Stimulated activated CD4-positive, alpha-beta T cell treated with anti-CD3 and anti-CD28 coated beads, Interleukin-1b, Interleukin-23, amount 100 ng/mL, for 4 hours (primary cell): Measurements from ENCODE around the gene SLFN12.
A peak's percentile ranks its signal among the peaks of the same experiment; 100 is the strongest.
"Not testable (repeated sequence)": the region's sequence is repeated elsewhere in the genome, so short reads cannot be mapped to it uniquely, and the experiment has no call there.

Experiments
- DNase-seq, 2 donors: peaks; one replicate each; pipeline ENCODE4 v3.0.0-alpha.2; 2020; ENCODE audit warnings: low read depth in 2 of 2

The SLFN12 gene

DNA sequence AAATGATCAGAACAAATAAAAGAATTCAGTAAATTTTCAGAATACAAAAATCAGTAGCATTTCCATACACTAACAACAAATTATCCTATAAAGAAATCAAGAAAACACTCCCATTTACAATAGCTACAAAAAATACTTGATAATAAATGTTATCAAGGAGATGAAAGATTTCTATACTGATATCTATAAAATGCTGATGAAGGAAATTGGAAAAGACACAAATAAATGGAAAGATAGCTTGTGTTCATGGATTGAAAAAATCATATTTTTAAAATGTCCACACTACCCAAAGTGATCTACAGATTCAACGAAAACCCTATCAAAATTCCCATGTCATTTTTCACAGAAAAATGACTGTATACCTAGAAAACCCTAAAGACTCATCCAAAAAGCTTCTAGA is 18.1 kb downstream of the SLFN12 start:
- DNase-seq = no peak

DNA sequence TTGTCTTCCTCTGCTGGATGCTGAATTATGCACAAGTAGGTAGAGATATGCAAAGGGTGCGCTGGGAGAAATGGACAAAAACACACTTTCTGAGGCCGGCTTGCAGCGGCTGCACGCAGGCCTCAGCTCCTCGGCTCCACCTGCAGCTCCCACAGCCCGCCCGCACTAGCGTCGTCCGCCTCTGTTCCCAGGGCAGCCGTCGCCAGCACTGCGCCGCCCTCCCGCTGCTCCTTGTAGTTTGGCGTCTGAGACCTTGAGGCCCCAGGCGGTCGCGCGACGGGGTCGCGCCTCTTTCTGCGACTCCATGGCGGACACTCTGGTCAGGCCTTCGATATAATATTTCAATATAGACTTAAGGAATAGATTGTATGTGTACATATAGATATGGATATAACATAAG is 24.8 kb downstream of the SLFN12 start:
- no peak for DNase-seq

DNA sequence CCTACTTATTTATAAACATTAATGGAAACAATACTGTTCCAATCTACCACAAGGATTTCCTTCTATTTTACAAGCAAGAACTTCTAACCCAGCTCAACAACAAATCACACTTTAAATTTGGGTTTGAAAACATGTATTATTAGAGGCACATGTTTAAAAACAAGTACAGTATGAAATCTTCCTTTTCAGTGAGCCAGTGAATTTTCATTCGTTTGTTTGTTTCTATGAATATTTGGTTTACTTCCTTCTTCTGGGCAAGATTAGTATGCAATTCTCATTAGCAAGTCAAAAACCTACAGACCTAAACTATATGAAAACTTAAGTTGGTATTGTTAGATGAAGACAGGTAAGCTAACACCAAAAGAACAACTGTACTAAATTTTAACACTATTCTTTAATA is 25.7 kb downstream of the SLFN12 start:
- no peak for DNase-seq

DNA sequence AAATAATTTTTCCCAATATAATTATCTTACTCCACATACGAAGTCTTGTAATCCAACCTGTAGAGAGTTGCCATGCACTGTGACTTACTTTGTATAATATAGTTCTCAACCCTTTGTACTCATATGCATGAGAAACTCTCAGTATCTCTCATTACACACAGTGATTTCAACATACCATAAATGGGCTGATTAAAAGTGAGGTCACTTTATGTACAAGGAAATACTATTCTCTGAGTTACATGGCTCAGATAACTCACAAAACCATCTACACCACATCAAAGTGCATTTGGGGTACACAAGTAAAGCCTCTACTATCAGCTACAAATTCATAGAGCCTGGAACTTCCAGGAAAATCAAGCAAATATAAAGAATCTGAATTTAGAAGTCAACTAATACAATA is 27.9 kb downstream of the SLFN12 start:
- DNase-seq = no peak

DNA sequence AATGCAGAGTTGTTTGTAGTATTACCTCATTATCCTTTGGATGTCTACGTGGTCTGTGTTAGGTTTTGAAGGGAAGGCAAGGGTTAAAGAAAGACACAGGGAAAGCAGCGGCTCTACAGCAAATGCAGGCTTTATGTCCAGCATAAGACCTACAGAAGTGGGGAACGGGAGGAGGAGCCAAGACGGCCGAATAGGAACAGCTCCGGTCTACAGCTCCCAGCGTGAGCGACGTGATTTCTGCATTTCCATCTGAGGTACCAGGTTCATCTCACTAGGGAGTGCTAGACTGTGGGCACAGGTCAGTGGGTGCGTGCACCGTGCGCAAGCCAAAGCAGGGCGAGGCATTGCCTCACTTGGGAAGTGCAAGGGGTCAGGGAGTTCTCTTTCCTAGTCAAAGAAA is 38.5 kb downstream of the SLFN12 start:
- DNase-seq = not testable (repeated sequence)

DNA sequence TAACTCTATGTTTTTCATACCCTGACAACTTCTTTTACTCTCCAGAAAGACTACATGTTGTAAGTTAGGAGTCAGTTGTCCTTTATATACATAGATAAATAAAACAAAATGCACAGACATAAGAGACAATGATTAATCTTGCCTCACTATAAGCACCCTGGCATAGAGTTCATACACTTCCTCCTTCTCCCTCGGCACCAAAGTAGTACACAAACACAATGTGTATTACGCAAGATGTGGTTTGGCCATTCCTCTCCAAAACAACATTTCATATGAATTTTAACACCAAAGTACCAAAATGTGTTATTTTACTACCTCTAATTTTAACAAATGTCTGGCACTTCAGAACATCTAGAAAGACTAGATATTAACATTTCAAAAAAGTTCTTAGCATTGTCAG is 41.6 kb downstream of the SLFN12 start:
- DNase-seq = no peak

DNA sequence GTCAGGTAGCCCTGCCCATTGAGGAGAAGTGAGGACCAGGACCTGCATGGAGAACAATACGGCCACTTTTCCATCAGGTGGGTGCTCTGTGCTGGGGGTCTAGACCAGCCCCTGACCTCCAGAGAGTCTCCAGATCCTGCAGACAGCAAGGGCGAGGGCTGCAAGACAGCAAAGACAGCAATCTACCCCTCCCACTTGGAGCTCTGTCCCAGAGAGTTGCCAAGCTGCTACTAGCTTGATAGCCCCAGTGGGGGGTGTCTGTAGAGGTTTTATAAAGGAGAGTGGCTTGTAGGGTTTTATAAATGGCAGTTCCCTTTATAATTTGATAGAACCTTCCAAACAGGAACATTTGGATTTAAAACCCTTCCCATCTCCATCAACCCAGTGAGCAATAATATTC is 42.1 kb downstream of the SLFN12 start:
- no peak for DNase-seq

DNA sequence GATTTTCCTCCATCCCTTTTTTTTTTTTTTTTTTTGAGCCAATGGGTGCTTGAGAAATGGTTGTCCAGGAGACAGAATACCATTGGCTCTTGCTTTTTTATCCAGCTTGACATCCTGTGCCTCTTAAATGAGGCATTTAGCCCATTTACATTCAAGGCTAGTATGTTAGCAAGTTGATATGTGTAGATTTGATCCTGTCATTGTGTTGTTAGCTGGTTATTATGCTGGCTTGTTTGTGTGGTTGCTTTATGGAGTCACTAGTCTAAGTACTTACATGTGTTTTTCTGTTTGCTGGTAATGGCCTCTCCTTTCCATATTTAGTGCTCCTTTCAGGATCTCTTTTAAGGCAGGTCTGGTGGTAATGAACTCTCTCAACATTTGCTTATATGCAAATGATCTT is 44.8 kb downstream of the SLFN12 start:
- no peak for DNase-seq

DNA sequence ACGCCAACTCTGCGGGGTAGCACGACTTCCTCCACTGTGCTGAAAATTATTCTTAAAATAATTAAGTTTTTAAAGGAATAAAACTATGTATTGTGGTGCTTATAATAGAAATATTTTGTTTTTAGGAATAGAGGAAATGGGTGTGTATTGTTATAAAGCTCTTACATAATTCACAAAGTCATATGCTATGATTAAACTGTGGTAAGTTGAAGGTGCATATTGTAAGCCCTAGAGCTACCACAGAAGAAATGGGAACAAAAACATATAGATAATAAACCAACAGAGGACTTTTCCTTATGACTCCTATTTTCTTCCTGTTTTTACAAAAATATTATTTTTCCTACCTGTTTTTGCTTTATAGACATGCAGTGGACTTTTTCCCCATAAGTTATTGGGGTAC is 54.6 kb downstream of the SLFN12 start:
- DNase-seq = no peak

DNA sequence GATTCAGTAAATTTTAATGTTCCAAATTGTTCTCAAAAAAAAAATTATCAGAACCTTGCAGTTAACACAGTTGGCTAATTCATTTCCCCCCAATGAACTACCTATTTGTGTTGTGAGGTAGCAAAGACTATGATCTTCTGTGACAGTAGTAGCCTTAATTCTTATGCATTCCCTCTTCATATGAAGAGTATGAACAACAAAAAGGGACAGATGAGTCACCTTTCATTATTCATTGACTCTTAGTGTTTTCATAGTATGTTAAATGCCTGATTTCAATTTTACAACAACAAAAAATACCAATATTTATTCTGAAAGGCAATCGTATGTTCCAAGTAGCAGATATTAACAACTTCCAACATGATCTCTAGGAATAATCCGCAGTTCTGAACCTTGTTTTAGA is 55.2 kb downstream of the SLFN12 start:
- DNase-seq = no peak

DNA sequence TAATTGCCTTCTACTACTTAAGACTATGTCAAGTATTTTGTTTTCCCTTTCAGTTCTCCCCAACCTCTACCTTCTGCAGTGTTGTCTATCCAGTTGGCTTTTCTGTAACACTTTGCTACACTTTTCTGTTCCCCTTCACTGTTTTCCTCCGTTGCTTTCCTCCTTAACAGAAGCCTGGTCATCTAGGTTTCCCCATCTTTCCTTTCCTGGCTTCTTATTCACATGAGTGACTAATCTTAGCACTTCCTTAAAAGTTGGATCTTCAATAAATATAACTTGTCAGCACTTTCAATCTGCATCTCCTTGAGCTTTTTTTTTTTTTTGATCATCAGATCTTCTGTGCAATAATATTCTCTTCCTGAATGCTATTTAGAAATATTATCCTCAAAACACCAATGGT is 56.1 kb downstream of the SLFN12 start:
- no peak for DNase-seq

DNA sequence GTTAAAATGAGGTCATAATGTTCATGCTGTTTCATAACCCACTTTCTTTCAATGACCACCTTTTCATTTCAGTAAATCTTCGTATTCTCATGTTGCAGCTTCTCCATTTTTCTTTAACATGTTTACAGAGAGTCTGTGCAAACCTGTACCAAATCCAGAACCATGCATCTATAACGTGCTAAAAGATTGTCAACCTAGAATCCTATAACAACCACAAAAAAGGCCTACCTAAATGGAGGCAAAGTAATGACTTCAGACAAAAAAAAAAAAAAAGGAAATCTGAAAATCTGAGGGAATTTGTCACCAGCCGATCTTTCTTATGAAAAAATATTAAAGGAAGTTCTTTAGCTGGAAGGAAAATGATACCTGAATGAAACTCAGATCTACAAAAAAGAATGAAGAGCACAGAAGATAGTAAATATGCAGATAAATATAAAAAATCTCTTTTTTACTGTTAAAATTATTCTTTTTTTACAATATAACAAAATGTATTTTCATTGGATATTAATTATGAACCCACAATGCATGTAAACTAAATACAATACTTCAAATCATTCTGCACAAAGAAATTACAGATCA is 57.4 kb downstream of the SLFN12 start:
- DNase-seq = no peak

DNA sequence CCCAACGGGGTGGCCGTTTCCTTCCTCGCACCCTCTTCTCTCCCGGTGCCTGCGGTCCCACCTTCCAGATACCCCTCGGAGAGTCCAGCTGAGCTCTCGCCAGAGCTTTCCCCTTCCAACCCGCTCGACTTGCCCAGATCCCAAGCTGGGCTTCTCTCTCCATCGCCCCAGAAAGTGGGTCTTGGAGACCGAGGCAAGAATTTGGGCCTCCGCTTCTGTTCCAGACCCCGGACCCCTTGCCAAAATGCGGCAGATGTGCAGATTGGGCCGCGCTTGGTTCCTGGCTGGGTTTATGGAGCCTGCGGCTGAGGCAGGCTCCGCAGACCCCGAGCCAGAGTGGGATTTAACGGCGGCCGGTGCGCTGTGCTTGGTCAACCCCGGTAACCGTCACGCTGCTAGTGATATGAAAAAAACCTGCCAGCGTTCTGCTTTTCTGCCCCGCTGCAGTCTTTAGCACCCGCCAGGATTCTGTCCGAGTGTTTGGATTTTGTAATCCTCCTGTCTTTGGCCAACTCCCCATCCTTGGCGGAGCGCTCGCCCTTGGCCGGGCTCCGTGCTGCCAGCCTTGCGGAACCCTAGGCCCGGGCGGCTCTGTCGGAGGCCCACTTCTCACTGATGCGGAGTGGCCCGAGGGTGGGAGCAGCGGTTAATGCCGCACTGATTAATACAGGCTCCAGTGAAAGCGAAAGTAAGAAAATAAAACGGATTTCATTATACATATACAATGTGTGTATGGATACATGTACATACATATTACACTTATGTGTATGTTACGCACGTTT is 58.1 kb downstream of the SLFN12 start:
- peak; percentile 14 to 35 for DNase-seq

DNA sequence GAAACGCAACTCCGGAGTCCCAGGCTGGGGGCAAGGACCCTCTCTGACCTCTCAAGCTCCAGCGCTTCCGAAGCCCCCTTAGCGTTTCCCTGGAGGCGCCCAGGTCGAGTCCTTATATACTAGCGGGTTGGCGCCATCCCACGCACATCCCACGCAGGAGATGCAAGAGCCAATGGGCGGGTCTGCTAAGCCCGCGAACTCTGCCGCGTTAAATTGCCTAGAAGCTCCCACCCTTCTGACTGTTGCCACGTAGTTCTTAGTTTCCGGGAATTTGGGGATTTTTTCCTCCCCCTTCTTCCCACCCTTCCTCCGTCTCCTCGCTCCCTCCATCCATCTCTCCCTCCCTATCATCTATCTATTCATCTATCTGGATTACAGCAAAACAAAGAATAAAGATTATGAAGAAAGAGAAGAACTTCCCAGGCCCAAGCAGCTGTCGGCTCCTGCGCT is 58.7 kb downstream of the SLFN12 start, which contains the start of gene SLFN11:
TSS of gene SLFN11 (minus strand) at position 88 of the 450 bp plus-strand sequence. CDS start 9,814 bp downstream, outside the sequence.
- DNase-seq = peak; percentile 82 to 88

DNA sequence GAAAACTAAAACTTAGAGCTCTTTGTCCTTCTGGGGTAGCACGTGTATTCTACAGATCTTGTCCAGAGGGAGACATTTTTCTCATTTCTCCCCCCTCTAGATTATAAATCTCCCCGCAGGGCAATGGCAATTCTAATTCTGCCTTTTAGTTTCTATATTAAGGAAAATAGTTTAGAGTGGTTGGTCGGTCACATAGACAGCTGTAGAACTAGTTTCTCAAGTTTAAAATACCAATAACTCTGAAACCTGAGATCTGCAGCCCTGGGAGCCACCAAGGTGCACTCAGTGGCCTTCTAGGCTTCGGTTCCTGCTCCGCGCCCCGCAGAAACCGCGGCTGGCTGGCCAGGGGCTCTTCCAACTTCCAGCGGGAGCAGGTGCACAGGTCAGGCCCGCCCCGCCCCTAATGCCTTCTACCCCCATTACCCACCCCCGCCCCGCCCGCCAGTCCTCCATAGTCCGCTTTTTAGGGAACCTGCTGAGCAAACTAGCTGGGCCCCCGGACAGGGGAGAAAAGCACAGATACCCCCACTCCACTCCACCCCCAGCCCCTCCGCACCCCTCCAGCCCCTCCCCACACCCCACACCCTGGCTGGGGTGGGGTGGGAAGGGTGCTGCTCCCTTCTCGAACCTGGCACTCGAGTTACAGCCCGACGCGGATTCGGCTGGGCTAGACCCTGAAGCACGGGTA is 59.3 kb downstream of the SLFN12 start:
- peak in 1 of 2 donors; percentile 10 for DNase-seq

DNA sequence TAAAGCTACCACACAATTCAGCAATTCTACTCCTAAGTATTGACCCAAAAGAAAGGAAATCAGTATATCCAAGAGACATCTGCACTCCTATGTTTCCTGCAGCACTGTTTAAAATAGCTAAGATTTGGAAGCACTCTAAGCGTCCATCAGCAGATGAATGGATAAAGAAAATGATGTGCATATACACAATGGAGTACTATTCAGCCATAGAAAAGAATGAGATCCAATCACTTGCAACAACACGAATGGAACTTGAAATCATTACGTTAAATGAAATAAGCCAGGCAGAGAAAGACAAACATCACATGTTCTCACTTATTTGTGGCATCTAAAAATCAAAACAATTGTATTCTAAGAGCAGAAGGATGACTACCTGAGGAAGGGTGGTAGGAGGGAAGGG is 60.4 kb downstream of the SLFN12 start:
- DNase-seq = no peak

DNA sequence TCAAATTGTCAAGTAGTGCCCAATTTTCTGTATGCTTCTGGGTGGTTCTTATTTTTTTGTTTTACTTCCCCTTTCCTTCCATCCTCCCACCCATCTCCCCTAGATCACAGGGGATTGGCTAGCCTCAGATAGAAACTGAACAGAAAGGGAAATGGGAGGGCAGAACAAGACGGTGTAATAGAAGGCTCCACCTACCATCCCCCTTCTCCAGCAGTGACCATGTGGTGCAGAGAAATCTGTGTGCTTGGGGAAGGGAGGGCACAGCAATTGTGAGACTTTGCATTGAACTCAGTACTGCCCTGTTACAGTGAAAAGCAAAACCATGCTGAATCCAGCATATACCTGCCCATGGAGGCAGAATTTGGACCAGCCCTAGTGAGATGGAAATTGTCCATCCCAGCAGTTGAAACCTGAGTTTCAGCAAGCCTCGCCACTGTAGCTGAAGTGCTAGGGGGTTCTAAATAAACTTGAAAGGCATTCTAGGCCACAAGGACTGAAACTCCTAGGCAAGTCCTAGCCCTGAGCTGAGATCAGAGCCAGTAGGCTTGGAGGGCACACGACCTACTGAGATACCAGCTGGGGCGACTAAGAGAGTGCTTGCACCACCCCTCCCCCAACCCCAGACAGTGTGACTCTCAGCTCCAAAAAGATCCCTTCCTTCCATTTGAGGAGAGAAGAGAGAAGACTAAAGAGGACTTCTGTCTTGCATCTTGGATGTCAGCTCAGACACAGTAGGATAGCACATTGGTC is 64.0 kb downstream of the SLFN12 start:
- DNase-seq = no peak

DNA sequence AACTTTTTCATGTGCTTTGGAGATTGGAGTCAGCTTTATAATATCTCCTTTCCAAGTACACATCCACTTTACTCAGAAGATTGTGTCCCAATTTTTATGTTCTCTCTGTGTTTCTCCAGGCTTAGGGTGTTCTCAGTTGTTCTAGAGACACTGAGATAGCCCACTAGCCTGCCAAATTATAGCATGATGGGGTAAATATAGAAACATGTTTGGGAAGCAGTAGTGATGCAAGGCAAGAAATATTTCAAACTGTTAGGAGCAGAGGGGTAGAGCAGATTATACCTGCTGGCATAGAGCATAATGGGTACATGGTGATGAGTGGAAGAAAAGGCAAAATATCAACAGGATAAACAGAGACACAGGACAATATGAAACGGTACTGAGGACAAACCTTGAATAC is 71.3 kb downstream of the SLFN12 start:
- no peak for DNase-seq
